SU-DHL-6 (cell line): ENCODE results near the gene SH3PXD2B.

Experiments
- H2AFZ ChIP-seq: fragments of 200-600 bp; sonication (generic); 2 replicates; pipeline ENCODE4 v1.6.1; 2014; ENCODE audit warnings: low read depth, mild to moderate bottlenecking, moderate library complexity, mixed read lengths, antibody characterized with exemption, low read length; ENCODE audit not compliant: severe bottlenecking
- H3F3A ChIP-seq: fragments of 200-600 bp; shearing (Covaris generic); 2 replicates; pipeline ENCODE4 v1.6.0; 2016; ENCODE audit warnings: antibody characterized with exemption, mild to moderate bottlenecking; ENCODE audit not compliant: insufficient read depth
- H3K27ac ChIP-seq: fragments of 200-600 bp; sonication (generic); 2 replicates; pipeline ENCODE4 v1.5.1; 2016; ENCODE audit warnings: low read depth, mild to moderate bottlenecking, low read length, moderate library complexity, mixed read lengths
- H3K27me3 ChIP-seq: fragments of 200-600 bp; sonication (generic), shearing (Covaris generic); 2 replicates; pipeline ENCODE4 v1.6.0; 2014; ENCODE audit warnings: mild to moderate bottlenecking, low read length
- H3K36me3 ChIP-seq: fragments of 200-600 bp; sonication (generic); 2 replicates; pipeline ENCODE4 v1.6.1; 2014; ENCODE audit warnings: mild to moderate bottlenecking, low read length, mixed read lengths
- H3K4me2 ChIP-seq: fragments of 300-600, 200-600 bp; shearing (Covaris generic), sonication (generic); 2 replicates; pipeline ENCODE4 v1.6.0; 2014; ENCODE audit warnings: low read length, low read depth, mild to moderate bottlenecking; ENCODE audit not compliant: poor library complexity, severe bottlenecking
- H3K4me3 ChIP-seq: fragments of 200-600 bp; sonication (generic); 2 replicates; pipeline ENCODE4 v1.5.1; 2014; ENCODE audit warnings: antibody characterized with exemption, low read length, mild to moderate bottlenecking, mixed read lengths; ENCODE audit not compliant: insufficient read depth, poor library complexity, severe bottlenecking
- H3K79me2 ChIP-seq: fragments of 200-600 bp; sonication (generic); 2 replicates; pipeline ENCODE4 v1.6.1; 2014; ENCODE audit warnings: mild to moderate bottlenecking, low read length, moderate library complexity; ENCODE audit not compliant: insufficient read depth
- H3K9ac ChIP-seq: fragments of 200-600 bp; sonication (generic); 2 replicates; pipeline ENCODE4 v1.7.0; 2014; ENCODE audit warnings: mild to moderate bottlenecking, low read length
- H3K9me2 ChIP-seq: fragments of 200-600 bp; sonication (generic); replicated peaks from 2 replicates; pipeline ENCODE4 v1.6.1; 2014; ENCODE audit warnings: low read length; ENCODE audit not compliant: insufficient read depth
- H3K9me3 ChIP-seq: fragments of 200-600 bp; sonication (generic); 2 replicates; pipeline ENCODE4 v1.6.1; 2014; ENCODE audit warnings: low read length, mixed read lengths; ENCODE audit not compliant: insufficient read depth
- H4K20me1 ChIP-seq: fragments of 200-600 bp; sonication (generic); 2 replicates; pipeline ENCODE4 v1.6.1; 2014; ENCODE audit warnings: low read depth, mild to moderate bottlenecking, antibody characterized with exemption, low read length, moderate library complexity, mixed read lengths
- EZH2phosphoT487 ChIP-seq: fragments of 200-600 bp; sonication (generic), shearing (Covaris generic); conservative IDR thresholded peaks from 2 replicates; pipeline ENCODE4 v1.6.1; 2018; ENCODE audit warnings: mild to moderate bottlenecking, antibody characterized with exemption, low read length, moderate library complexity, mixed read lengths
- TF ChIP-seq, protein P1 (sequence below): fragments of 200-600 bp; sonication (generic); IDR thresholded peaks from one replicate; pipeline ENCODE4 v1.5.1; 2017; ENCODE audit warnings: antibody characterized with exemption, mild to moderate bottlenecking, low read length, moderate library complexity; ENCODE audit not compliant: insufficient read depth, poor library complexity, severe bottlenecking

Gene SH3PXD2B

DNA sequence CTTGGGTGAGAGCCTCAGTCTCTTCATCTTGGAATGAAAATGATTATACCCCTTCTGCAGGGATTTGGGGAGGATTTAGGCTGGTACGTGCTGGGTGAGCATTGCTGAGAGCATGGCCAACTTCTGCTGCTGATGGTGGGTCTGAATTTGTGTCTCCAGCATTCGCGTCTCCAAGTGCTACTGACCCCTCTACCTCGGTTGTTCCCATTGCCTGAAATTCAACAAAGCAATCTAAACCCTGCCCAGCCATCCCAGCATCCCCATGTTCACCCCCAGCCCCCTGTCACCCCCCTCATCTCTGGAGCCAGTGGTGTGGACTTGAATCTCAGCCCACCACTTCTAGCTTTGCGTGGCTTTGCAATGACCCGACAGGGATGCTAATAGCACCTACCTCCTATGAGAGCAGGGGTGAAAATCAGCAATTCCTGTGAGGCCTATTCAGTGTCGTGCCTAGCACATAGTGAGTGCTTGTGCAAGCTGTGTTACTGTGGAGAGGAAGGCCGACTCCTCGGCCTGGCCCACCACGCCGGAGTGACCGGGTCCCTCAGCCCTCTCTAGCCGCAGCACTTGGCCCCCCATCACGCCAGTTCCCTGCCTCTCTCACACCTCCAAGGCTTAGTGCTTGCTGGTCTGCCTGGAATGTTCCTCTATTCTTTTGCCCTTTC, 43.4 kb upstream of the SH3PXD2B start:
- Histone ChIP-seq H3K9ac (no peak overlapping the region), H3K27me3 (no peaks in the 10 kb centered on the region), H3K27ac (no peak overlapping the region), H3K4me3 (no peak overlapping the region), H3F3A (no peaks in the 10 kb centered on the region), H3K79me2 (no peaks in the 10 kb centered on the region), H3K9me2 (no peaks in the 10 kb centered on the region), H3K36me3 (no peaks in the 10 kb centered on the region), H4K20me1 (no peaks in the 10 kb centered on the region), H2AFZ (no peak overlapping the region), H3K4me2 (no peak overlapping the region), H3K9me3 (no peaks in the 10 kb centered on the region)
- no peak for TF ChIP-seq EZH2phosphoT487
- TF ChIP-seq, protein P1, sequence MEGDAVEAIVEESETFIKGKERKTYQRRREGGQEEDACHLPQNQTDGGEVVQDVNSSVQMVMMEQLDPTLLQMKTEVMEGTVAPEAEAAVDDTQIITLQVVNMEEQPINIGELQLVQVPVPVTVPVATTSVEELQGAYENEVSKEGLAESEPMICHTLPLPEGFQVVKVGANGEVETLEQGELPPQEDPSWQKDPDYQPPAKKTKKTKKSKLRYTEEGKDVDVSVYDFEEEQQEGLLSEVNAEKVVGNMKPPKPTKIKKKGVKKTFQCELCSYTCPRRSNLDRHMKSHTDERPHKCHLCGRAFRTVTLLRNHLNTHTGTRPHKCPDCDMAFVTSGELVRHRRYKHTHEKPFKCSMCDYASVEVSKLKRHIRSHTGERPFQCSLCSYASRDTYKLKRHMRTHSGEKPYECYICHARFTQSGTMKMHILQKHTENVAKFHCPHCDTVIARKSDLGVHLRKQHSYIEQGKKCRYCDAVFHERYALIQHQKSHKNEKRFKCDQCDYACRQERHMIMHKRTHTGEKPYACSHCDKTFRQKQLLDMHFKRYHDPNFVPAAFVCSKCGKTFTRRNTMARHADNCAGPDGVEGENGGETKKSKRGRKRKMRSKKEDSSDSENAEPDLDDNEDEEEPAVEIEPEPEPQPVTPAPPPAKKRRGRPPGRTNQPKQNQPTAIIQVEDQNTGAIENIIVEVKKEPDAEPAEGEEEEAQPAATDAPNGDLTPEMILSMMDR: no peak

DNA sequence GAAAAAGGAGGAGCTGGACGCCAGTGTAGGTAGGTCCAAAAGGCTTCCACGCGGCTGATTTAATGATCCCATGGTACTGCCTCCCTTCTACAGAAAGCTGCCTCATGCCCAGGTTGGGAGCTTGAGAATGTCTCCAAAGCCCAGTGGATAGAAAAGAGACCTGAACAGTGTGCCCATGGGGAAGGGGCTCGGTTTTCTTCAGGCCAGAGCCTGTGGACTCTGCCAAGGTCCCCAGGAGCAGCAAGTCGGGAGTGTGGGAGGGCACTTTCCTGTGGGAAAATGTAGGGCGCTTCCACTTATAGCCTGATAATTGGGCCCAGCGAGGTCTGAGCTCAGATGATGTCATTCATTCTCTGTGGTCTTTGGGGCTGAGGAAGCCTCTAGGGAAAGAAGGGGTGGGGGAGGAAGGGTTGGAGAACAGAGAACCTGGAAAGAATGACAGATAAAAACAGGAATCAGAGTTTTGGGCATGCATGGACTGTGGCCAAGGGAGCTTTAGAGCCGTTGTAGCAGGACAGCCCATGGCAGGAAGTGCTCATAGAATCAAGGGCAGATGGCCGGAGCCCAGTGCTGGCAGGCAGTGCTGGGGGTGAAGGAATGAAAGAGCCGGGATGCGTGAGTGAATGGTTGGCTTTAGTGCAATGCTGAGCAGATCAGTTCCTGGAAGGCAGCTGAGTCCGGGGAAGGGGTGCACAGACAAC, 42.5 kb upstream of the SH3PXD2B start:
- no peaks in the 10 kb centered on the region for H3K9me2 ChIP-seq
- TF ChIP-seq, protein P1: no peak
- TF ChIP-seq EZH2phosphoT487: no peak
- no peak overlapping the region for H3K4me3 ChIP-seq
- H3K27ac ChIP-seq: no peak overlapping the region
- H3K9me3 ChIP-seq: no peaks in the 10 kb centered on the region
- no peaks in the 10 kb centered on the region for H3K27me3 ChIP-seq
- no peak overlapping the region for H2AFZ ChIP-seq
- no peaks in the 10 kb centered on the region for H3K79me2 ChIP-seq
- no peaks in the 10 kb centered on the region for H4K20me1 ChIP-seq
- no peaks in the 10 kb centered on the region for H3F3A ChIP-seq
- H3K4me2 ChIP-seq: no peak overlapping the region
- no peak overlapping the region for H3K9ac ChIP-seq
- no peaks in the 10 kb centered on the region for H3K36me3 ChIP-seq

DNA sequence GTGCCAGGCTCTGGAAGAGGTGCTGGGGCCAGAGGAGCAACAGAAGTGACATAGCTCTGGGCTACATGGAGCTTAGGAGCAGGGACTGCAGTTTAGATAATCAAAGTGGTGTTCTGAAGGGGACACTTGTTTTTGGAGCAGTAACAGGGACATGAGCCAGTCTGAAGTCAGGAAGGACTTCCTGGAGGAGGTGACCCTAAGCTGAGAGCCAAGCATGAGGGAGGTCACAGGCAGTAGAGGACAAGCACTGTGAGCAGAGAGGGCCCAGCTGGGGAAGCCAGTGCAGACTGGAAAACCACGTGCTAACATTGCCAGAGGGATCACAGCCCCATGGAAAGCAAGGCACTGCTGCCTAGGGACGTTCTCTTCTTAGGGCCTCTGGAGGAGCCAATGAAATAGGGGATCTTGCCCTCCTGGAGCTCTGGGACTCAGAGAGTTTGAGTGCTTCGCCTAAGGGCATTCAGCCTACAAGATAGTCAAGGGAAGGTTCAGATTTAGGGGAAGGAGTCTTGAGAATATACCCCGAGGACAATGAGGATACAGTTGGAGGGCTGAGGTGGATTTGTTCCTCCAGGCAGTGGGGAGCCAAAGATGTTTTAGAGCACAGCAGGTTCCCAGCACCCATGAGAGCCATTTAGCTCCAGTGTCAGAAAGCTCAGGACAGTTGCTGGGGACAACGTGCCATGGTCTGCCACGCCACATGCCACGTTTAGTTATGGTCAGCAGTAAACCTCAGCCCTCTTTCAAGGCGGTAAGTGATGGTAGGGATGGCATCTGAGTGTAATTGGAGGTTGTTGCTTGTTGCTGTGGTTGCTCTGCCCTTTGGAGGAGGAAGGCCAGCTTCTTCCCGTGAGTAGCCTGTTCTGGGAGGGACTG, 40.5 kb upstream of the SH3PXD2B start:
- H3K9ac ChIP-seq: no peak overlapping the region
- no peaks in the 10 kb centered on the region for H3F3A ChIP-seq
- H3K36me3 ChIP-seq: no peaks in the 10 kb centered on the region
- no peaks in the 10 kb centered on the region for H3K27me3 ChIP-seq
- no peak overlapping the region for H3K27ac ChIP-seq
- no peak overlapping the region for H2AFZ ChIP-seq
- H3K9me2 ChIP-seq: no peaks in the 10 kb centered on the region
- H3K9me3 ChIP-seq: no peaks in the 10 kb centered on the region
- no peak overlapping the region for H3K4me2 ChIP-seq
- TF ChIP-seq EZH2phosphoT487: no peak
- TF ChIP-seq, protein P1: no peak
- H3K79me2 ChIP-seq: no peaks in the 10 kb centered on the region
- H3K4me3 ChIP-seq: no peak overlapping the region
- no peaks in the 10 kb centered on the region for H4K20me1 ChIP-seq
